PFSK-1 (cell line): ENCODE measurements around the gene PFKFB2.

Source experiments
- FOXP2 ChIP-seq: optimal IDR thresholded peaks from 2 replicates; pipeline ENCODE3; 2011; ENCODE audit warnings: borderline replicate concordance, control low read depth, inconsistent platforms; ENCODE audit not compliant: insufficient read depth; ENCODE audit errors: extremely low read length, extremely low read depth
- POLR2AphosphoS5 ChIP-seq: IDR thresholded peaks from 2 replicates; pipeline ENCODE4 v1.6.1; 2012; ENCODE audit warnings: low read depth, mild to moderate bottlenecking, control low read depth, low read length, moderate library complexity

DNA sequence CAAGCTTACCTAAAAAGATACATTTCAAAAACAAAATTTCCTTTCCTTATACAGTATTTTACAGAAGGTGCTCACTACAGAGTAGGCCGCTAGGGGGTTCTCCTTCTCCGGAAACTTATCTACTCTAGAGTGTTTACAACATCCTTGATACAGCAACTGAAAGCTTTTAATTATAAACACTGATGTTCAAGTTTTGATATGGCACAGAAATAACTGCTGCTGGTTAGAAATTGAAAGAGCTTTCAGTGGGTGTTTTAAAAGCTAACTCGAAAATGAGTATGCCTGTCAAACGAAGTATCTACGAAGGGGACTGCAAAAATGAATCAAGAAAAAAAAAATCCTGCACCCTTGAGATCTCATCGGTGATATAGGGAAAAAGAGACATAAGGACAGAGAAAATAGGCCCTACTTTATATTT is 3.1 kb upstream of the PFKFB2 start:
- no peak for TF ChIP-seq POLR2AphosphoS5
- TF ChIP-seq FOXP2 = no peak
